Measurements from ENCODE around the gene CNTNAP5. TPM values are rescaled to one million over a fixed set of nuclear protein-coding genes. Genes with fewer than 3 reads are reported as not detected.

The CNTNAP5 gene
- total and polyA plus RNA-seq, 5 donors from 2014 or later = not detected

DNA sequence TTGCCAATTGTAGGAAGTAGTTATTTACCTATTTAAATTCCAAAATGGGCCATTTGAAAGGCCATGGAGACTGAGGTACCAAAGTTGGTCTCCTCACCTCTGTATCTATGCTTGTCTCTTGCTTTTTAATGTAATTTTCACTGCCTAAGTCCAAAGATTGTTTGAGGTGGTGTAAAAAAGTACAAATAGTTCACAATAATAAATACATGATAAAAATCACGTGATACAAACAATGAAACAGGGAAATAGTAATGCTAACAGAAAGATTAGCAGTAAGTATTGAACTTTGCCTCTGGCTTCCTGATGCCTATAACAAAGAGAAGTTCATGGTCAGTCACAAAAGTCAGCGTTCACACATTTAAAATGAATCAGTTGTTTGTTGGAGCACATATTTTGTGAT is 67.6 kb downstream of the CNTNAP5 start:
- H3K4me1 Mint-ChIP-seq = no peaks in the 10 kb centered on the region
- no peaks in the 10 kb centered on the region for H3K27me3 Mint-ChIP-seq
- H3K36me3 Mint-ChIP-seq = no peaks in the 10 kb centered on the region
- no peak overlapping the region for H3K27ac Mint-ChIP-seq
- H3K4me3 Mint-ChIP-seq = no peak overlapping the region
- Histone ChIP-seq H3K4me1 (ENCODE audit: control insufficient read depth, insufficient read depth, low read length, poor library complexity, severe bottlenecking) (no peaks in the 10 kb centered on the region), H3K27ac (ENCODE audit: insufficient read depth, low read length, poor library complexity, severe bottlenecking) (no peak overlapping the region), H3K27me3 (ENCODE audit: control insufficient read depth, insufficient read depth, low read length) (no peaks in the 10 kb centered on the region), H3K9me3 (ENCODE audit: control insufficient read depth in 2 of 2, low read length in 2 of 2) (peaks cover 0 to 2% of the 10 kb centered on the region in 2 experiments), H3K4me3 (ENCODE audit: low read depth, low read length) (no peak overlapping the region), H3K36me3 (ENCODE audit: control insufficient read depth, insufficient read depth, low read length) (no peaks in the 10 kb centered on the region)
- ATAC-seq (ENCODE audit: low read depth in 2 of 2) = no peak
- DNase-seq = no peak
- H3K9me3 Mint-ChIP-seq = peaks cover 2 to 17% (median 5%) of the 10 kb centered on the region in 7 donors

DNA sequence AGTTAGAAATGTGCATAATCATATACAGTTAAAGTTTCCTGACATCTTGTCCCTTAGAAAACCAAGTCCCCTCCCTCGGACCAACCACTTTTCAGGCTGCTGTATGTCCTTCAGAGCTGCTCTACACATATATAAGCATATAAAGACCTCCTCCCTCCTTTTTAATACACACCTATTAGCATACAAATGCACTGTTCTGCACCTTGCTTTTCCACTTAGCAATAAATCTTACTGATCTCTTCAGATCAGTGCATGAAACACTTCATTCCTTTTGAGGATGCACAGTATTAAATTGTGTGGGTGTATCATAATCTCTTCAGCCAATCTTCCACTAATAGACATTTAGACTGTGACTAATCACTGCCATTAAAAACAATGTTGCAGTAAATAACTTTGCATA is 79.8 kb downstream of the CNTNAP5 start:
- no peak for ATAC-seq (ENCODE audit: low read depth in 2 of 2)
- no peaks in the 10 kb centered on the region for H3K4me1 ChIP-seq (ENCODE audit: control insufficient read depth, insufficient read depth, low read length, poor library complexity, severe bottlenecking)
- Mint-ChIP-seq H3K9me3 (peaks cover 2 to 12% (median 4%) of the 10 kb centered on the region in 7 donors), H3K27ac (no peak overlapping the region), H3K27me3 (no peaks in the 10 kb centered on the region), H3K4me1 (no peaks in the 10 kb centered on the region), H3K36me3 (no peaks in the 10 kb centered on the region), H3K4me3 (no peak overlapping the region)
- H3K27ac ChIP-seq (ENCODE audit: insufficient read depth, low read length, poor library complexity, severe bottlenecking) = no peak overlapping the region
- no peak overlapping the region for H3K4me3 ChIP-seq (ENCODE audit: low read depth, low read length)
- no peaks in the 10 kb centered on the region for H3K9me3 ChIP-seq (ENCODE audit: control insufficient read depth in 2 of 2, low read length in 2 of 2)
- no peak for DNase-seq
- no peaks in the 10 kb centered on the region for H3K27me3 ChIP-seq (ENCODE audit: control insufficient read depth, insufficient read depth, low read length)
- H3K36me3 ChIP-seq (ENCODE audit: control insufficient read depth, insufficient read depth, low read length) = no peaks in the 10 kb centered on the region

DNA sequence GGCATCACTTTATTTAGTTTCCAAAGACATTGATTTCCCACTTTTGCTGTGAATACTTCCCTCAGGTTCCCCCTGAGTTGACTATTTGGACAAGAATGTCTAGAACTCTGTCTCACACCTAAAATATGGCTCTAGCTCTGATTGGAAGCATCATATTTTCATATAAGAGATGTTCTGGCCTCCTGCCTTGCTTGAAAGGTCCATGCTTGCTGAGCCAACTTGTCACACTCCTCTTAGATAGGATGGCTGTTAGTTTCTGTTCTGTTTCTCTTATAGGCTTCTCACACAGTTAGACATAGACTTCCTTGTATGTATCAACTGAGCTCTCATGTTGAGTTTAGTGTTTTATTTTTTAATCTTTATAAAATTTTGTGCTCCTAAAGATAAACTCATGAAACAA is 87.1 kb downstream of the CNTNAP5 start:
- no peak overlapping the region for H3K27ac Mint-ChIP-seq

DNA sequence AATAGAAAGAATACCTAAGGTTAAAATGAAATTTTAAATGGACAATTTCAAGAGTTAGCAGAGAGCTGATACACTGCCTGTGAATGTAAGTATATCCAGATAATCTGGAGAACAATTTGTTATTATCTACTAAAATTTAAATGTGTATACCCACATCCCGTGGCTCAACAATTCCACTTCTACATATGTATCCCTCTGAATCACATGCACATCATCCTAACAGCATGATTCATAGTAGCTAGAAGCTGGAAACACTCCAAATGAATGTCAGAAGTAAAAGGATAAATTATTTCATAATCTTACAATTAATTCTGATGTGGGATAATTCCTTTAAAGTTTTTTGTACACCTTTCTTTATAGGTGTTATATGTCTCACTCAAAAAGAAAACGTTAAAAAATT is 87.9 kb downstream of the CNTNAP5 start:
- H3K9me3 ChIP-seq (ENCODE audit: control insufficient read depth in 2 of 2, low read length in 2 of 2) = no peaks in the 10 kb centered on the region
- no peak overlapping the region for H3K27ac ChIP-seq (ENCODE audit: insufficient read depth, low read length, poor library complexity, severe bottlenecking)
- DNase-seq = no peak
- Mint-ChIP-seq H3K4me1 (no peaks in the 10 kb centered on the region), H3K9me3 (peaks cover 0 to 7% (median 2%) of the 10 kb centered on the region in 7 donors), H3K36me3 (no peaks in the 10 kb centered on the region), H3K4me3 (no peak overlapping the region), H3K27ac (no peak overlapping the region), H3K27me3 (no peaks in the 10 kb centered on the region)
- H3K4me1 ChIP-seq (ENCODE audit: control insufficient read depth, insufficient read depth, low read length, poor library complexity, severe bottlenecking) = no peaks in the 10 kb centered on the region
- ATAC-seq (ENCODE audit: low read depth in 2 of 2) = no peak
- H3K36me3 ChIP-seq (ENCODE audit: control insufficient read depth, insufficient read depth, low read length) = no peaks in the 10 kb centered on the region
- H3K27me3 ChIP-seq (ENCODE audit: control insufficient read depth, insufficient read depth, low read length) = no peaks in the 10 kb centered on the region
- no peak overlapping the region for H3K4me3 ChIP-seq (ENCODE audit: low read depth, low read length)

More for the DNA sequence above, 87.1 kb downstream of the CNTNAP5 start:
- Mint-ChIP-seq H3K36me3 (no peaks in the 10 kb centered on the region), H3K4me1 (no peaks in the 10 kb centered on the region), H3K9me3 (peaks cover 0 to 7% (median 2%) of the 10 kb centered on the region in 7 donors), H3K27me3 (no peaks in the 10 kb centered on the region), H3K4me3 (no peak overlapping the region)
- no peak for DNase-seq
- Histone ChIP-seq H3K27me3 (ENCODE audit: control insufficient read depth, insufficient read depth, low read length) (no peaks in the 10 kb centered on the region), H3K4me3 (ENCODE audit: low read depth, low read length) (no peak overlapping the region), H3K4me1 (ENCODE audit: control insufficient read depth, insufficient read depth, low read length, poor library complexity, severe bottlenecking) (no peaks in the 10 kb centered on the region), H3K27ac (ENCODE audit: insufficient read depth, low read length, poor library complexity, severe bottlenecking) (no peak overlapping the region), H3K9me3 (ENCODE audit: control insufficient read depth in 2 of 2, low read length in 2 of 2) (no peaks in the 10 kb centered on the region), H3K36me3 (ENCODE audit: control insufficient read depth, insufficient read depth, low read length) (no peaks in the 10 kb centered on the region)
- ATAC-seq (ENCODE audit: low read depth in 2 of 2) = no peak

DNA sequence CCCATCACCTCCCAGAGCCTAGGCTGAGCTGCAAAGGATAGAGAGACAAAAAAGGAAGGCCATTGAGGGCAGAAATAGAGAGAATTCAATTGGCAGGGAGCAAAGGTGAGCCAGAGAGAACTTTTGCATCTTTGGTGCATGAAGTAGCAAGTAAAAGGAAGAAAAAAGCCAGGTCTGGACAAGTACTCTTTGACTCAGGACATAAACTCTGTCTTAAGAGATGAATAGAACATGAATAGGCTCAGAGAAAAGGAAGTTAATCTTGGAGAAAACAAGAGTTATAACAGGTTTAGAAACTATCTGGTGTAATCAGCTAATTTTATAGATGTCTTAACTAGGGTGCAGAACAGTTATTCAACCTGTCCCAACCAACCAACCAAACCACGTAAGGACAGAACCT is 95.2 kb downstream of the CNTNAP5 start:
- H3K27me3 Mint-ChIP-seq = no peaks in the 10 kb centered on the region

DNA sequence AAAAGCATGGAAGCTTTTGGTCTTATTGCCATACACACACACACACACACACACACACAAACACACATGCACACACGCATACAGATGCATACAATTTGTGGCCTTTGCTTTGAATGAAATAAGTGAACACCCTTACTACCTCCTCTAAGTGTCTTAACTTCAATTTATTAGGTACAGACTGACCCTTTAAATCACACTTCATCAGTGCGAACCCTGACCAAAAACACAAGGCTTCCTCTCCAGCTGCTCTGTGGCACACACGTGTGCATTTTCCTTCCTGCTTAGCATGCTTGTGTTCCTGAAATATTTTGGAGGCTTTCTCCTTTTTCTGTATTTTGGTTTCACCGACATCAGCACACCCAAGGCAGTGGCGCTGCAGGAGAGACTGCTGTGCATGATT is 96.0 kb downstream of the CNTNAP5 start:
- H3K4me3 Mint-ChIP-seq = no peak overlapping the region
- H3K27ac ChIP-seq (ENCODE audit: insufficient read depth, low read length, poor library complexity, severe bottlenecking) = no peak overlapping the region
- H3K36me3 ChIP-seq (ENCODE audit: control insufficient read depth, insufficient read depth, low read length) = no peaks in the 10 kb centered on the region
- no peaks in the 10 kb centered on the region for H3K9me3 ChIP-seq (ENCODE audit: control insufficient read depth in 2 of 2, low read length in 2 of 2)
- H3K36me3 Mint-ChIP-seq = no peaks in the 10 kb centered on the region
- H3K4me1 ChIP-seq (ENCODE audit: control insufficient read depth, insufficient read depth, low read length, poor library complexity, severe bottlenecking) = no peaks in the 10 kb centered on the region
- DNase-seq (no peak), ATAC-seq (ENCODE audit: low read depth in 2 of 2) (no peak)
- H3K4me1 Mint-ChIP-seq = no peaks in the 10 kb centered on the region
- H3K27me3 ChIP-seq (ENCODE audit: control insufficient read depth, insufficient read depth, low read length) = no peaks in the 10 kb centered on the region
- no peak overlapping the region for H3K27ac Mint-ChIP-seq
- H3K27me3 Mint-ChIP-seq = no peaks in the 10 kb centered on the region
- no peak overlapping the region for H3K4me3 ChIP-seq (ENCODE audit: low read depth, low read length)
- H3K9me3 Mint-ChIP-seq = peaks cover 0 to 24% (median 7%) of the 10 kb centered on the region in 7 donors

More for the DNA sequence above, 95.2 kb downstream of the CNTNAP5 start:
- no peak overlapping the region for H3K4me3 Mint-ChIP-seq
- ATAC-seq (ENCODE audit: low read depth in 2 of 2) (no peak), DNase-seq (no peak)
- Histone ChIP-seq H3K27ac (ENCODE audit: insufficient read depth, low read length, poor library complexity, severe bottlenecking) (no peak overlapping the region), H3K36me3 (ENCODE audit: control insufficient read depth, insufficient read depth, low read length) (no peaks in the 10 kb centered on the region), H3K9me3 (ENCODE audit: control insufficient read depth in 2 of 2, low read length in 2 of 2) (no peaks in the 10 kb centered on the region), H3K27me3 (ENCODE audit: control insufficient read depth, insufficient read depth, low read length) (no peaks in the 10 kb centered on the region), H3K4me1 (ENCODE audit: control insufficient read depth, insufficient read depth, low read length, poor library complexity, severe bottlenecking) (no peaks in the 10 kb centered on the region), H3K4me3 (ENCODE audit: low read depth, low read length) (no peak overlapping the region)
- H3K27ac Mint-ChIP-seq = no peak overlapping the region
- H3K36me3 Mint-ChIP-seq = no peaks in the 10 kb centered on the region
- no peaks in the 10 kb centered on the region for H3K4me1 Mint-ChIP-seq
- peaks cover 0 to 24% (median 7%) of the 10 kb centered on the region in 7 donors for H3K9me3 Mint-ChIP-seq

DNA sequence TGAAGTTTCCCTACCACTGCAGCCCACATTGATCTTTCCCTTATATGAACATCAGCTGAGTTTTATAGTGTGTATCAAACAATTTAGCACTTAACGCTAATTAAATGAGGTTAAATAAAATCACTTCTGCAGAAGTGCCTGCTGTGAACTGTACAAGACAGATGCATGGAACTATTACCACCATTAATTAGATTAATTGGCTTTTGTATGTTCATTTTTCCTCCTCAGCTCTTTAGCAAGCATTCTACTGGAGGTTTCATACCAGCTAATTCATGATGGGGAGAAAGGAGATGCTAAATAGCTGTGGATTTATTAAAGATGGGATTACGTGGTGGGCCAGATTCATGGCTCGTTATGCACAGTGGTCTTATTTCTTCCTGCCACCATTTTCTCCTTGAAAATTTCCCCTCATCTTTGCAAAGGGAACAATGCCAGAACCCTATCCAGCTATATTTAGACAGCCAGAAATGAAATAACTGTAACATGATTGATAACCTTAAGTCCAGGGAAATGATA is 96.7 kb downstream of the CNTNAP5 start:
- no peaks in the 10 kb centered on the region for H3K36me3 ChIP-seq (ENCODE audit: control insufficient read depth, insufficient read depth, low read length)
- H3K4me3 ChIP-seq (ENCODE audit: low read depth, low read length) = no peak overlapping the region
- H3K27me3 Mint-ChIP-seq = no peaks in the 10 kb centered on the region
- no peaks in the 10 kb centered on the region for H3K27me3 ChIP-seq (ENCODE audit: control insufficient read depth, insufficient read depth, low read length)
- peaks cover 0 to 24% (median 7%) of the 10 kb centered on the region in 7 donors for H3K9me3 Mint-ChIP-seq
- no peak overlapping the region for H3K27ac ChIP-seq (ENCODE audit: insufficient read depth, low read length, poor library complexity, severe bottlenecking)
- no peak overlapping the region for H3K4me3 Mint-ChIP-seq
- no peak overlapping the region for H3K27ac Mint-ChIP-seq
- no peaks in the 10 kb centered on the region for H3K9me3 ChIP-seq (ENCODE audit: control insufficient read depth in 2 of 2, low read length in 2 of 2)
- ATAC-seq (ENCODE audit: low read depth in 2 of 2) (no peak), DNase-seq (no peak)
- no peaks in the 10 kb centered on the region for H3K36me3 Mint-ChIP-seq
- no peaks in the 10 kb centered on the region for H3K4me1 Mint-ChIP-seq
- H3K4me1 ChIP-seq (ENCODE audit: control insufficient read depth, insufficient read depth, low read length, poor library complexity, severe bottlenecking) = no peaks in the 10 kb centered on the region

DNA sequence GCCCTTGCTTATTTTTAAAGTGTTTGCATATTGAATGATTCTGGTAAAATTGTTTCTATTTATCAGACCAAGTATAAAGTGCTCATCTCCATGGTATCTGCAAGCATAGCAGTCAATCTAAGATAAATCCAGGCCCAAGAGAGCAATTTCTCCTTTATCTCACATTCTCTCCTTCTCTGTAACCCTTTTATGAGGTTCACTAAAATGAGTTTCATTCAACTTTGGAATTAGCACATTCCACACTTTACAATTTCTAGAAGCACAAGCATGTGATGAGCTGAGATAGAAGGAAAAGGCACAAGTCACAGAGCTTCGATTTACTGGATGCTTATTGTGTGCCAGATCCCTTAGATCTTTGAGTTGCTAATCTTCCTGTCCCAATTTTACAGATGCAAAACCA is 97.3 kb downstream of the CNTNAP5 start:
- DNase-seq = no peak
- H3K4me1 ChIP-seq (ENCODE audit: control insufficient read depth, insufficient read depth, low read length, poor library complexity, severe bottlenecking) = no peaks in the 10 kb centered on the region
- H3K4me3 ChIP-seq (ENCODE audit: low read depth, low read length) = no peak overlapping the region
- no peaks in the 10 kb centered on the region for H3K36me3 ChIP-seq (ENCODE audit: control insufficient read depth, insufficient read depth, low read length)
- Mint-ChIP-seq H3K4me3 (no peak overlapping the region), H3K9me3 (peaks cover 0 to 28% (median 7%) of the 10 kb centered on the region in 7 donors), H3K36me3 (no peaks in the 10 kb centered on the region), H3K27me3 (no peaks in the 10 kb centered on the region), H3K4me1 (no peaks in the 10 kb centered on the region), H3K27ac (no peak overlapping the region)
- no peaks in the 10 kb centered on the region for H3K27me3 ChIP-seq (ENCODE audit: control insufficient read depth, insufficient read depth, low read length)
- ATAC-seq (ENCODE audit: low read depth in 2 of 2) = no peak
- H3K27ac ChIP-seq (ENCODE audit: insufficient read depth, low read length, poor library complexity, severe bottlenecking) = no peak overlapping the region
- H3K9me3 ChIP-seq (ENCODE audit: control insufficient read depth in 2 of 2, low read length in 2 of 2) = no peaks in the 10 kb centered on the region

All from CD4-positive, CD25-positive, alpha-beta regulatory T cell (primary cell).